ENCODE measurements around the gene C1QTNF8.

Gene C1QTNF8

DNA sequence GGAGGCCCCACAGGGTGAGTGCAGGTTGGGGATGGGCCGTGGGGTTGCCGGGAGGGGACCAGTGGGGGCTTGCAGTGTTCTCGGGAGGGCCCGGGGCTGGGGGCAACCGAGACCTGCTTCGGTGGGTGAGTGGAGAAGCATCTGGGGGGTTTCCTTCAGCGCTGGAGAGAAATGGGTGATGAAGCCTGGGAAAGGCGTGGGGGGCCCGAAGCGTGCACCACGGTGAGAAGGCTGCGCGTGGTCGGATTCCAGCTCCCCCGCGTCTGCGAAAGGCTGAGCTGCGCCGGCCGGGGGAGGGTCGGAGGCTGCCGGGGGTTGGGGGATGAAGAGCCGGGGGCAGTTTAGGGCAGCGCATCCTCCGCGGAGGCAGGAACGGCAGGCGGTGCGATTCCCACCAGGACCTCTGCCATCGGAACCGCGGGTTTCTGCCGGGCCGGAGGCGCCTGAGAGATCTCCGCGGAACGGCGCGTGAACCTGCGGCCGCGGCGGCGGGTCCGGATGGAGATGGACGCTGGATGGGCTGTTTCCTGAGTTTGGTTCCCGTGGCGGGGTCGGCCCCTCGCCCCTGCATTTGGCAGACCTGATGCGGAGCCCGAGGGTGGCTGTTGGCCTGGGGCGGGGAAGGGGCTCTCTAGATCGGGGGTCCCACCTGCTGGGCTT, 30.4 kb downstream of the C1QTNF8 start:
- TF ChIP-seq, protein P1, sequence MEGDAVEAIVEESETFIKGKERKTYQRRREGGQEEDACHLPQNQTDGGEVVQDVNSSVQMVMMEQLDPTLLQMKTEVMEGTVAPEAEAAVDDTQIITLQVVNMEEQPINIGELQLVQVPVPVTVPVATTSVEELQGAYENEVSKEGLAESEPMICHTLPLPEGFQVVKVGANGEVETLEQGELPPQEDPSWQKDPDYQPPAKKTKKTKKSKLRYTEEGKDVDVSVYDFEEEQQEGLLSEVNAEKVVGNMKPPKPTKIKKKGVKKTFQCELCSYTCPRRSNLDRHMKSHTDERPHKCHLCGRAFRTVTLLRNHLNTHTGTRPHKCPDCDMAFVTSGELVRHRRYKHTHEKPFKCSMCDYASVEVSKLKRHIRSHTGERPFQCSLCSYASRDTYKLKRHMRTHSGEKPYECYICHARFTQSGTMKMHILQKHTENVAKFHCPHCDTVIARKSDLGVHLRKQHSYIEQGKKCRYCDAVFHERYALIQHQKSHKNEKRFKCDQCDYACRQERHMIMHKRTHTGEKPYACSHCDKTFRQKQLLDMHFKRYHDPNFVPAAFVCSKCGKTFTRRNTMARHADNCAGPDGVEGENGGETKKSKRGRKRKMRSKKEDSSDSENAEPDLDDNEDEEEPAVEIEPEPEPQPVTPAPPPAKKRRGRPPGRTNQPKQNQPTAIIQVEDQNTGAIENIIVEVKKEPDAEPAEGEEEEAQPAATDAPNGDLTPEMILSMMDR (conservative IDR thresholded peaks at IDR 0.05) = no peak
- no peak for TF ChIP-seq ZFX (IDR thresholded peaks at IDR 0.05)
- H3K27ac ChIP-seq = no peak overlapping the region

DNA sequence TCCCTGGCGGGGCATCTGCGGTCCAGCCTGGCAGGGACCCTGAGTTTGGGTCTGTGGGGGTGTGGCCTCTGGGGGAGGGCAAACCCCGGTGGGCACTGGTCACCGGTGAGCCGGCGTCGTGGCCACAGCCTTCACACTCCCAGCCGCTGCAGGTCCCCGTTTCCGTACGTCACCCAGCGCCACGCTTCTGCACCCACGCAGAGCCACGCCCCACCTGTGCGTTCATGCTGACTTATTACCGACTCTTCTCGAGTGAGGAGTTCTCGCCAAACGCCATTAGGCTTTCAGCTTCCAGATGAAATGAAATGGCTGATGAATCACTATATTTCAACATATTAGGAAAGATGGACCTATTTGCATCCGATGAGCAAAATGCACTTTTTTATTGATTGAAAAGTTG, 32.3 kb downstream of the C1QTNF8 start:
- no peak for TF ChIP-seq ZFX (IDR thresholded peaks at IDR 0.05)
- TF ChIP-seq, protein P1 (conservative IDR thresholded peaks at IDR 0.05) = no peak
- no peak overlapping the region for H3K27ac ChIP-seq

DNA sequence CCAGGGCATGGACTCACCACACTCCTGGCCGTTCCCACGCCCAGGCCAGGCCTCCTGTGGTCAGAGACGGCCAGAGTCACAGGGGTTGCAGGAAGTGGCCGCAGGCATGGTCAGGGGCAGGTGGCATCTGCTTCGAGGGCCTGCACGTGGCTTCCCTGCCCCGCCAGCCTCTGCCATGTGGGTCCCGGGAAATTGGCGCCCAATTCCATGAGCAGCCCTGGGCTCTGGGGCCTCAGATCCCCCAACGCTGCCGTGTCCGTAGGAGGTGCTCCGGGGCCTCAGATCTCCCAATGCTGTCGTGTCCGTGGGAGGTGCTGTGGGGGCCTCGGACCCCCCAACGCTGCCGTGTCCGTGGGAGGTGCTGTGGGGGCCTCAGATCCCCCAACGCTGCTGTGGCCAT, 33.1 kb downstream of the C1QTNF8 start:
- no peak overlapping the region for H3K27ac ChIP-seq
- TF ChIP-seq, protein P1 (conservative IDR thresholded peaks at IDR 0.05) = no peak
- TF ChIP-seq ZFX (IDR thresholded peaks at IDR 0.05) = no peak

DNA sequence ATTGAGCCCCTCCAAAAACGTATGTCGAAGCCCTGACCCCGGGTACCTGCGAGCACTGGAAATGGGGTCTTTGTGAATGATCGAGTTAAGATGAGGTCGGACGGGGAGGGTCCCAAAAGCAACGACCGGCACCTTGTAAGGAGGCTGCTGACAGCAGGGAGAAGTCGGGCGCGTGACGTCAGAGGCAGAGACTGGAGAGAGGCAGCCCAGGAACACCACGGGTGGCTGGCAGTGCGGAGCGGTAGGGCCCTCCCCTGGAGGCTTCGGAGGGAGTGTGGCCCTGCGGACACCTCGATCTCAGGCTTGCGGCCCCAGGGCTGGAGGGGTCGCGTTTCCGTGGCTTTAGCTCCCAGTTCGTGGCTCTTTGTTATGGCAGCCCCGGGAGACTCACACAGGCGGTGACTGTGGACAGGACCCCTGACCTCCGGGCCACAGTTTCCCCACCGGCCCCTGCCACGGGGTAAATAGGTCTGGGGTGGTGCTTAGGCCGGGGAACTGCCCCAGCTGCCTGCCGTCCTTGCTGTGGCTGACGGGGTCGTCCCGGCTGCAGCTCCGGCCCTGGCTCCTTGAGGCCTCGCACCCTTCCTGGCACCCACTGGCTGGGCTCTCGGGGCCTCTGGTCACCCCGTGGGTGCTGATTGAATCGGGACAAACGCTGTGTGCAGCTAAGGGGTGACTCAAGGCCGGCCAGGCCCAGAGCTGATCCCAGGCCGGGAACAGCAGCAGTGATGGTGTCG, 34.1 kb downstream of the C1QTNF8 start:
- TF ChIP-seq, protein P1 (conservative IDR thresholded peaks at IDR 0.05) = no peak
- TF ChIP-seq ZFX (IDR thresholded peaks at IDR 0.05) = no peak
- H3K27ac ChIP-seq = no peak overlapping the region

DNA sequence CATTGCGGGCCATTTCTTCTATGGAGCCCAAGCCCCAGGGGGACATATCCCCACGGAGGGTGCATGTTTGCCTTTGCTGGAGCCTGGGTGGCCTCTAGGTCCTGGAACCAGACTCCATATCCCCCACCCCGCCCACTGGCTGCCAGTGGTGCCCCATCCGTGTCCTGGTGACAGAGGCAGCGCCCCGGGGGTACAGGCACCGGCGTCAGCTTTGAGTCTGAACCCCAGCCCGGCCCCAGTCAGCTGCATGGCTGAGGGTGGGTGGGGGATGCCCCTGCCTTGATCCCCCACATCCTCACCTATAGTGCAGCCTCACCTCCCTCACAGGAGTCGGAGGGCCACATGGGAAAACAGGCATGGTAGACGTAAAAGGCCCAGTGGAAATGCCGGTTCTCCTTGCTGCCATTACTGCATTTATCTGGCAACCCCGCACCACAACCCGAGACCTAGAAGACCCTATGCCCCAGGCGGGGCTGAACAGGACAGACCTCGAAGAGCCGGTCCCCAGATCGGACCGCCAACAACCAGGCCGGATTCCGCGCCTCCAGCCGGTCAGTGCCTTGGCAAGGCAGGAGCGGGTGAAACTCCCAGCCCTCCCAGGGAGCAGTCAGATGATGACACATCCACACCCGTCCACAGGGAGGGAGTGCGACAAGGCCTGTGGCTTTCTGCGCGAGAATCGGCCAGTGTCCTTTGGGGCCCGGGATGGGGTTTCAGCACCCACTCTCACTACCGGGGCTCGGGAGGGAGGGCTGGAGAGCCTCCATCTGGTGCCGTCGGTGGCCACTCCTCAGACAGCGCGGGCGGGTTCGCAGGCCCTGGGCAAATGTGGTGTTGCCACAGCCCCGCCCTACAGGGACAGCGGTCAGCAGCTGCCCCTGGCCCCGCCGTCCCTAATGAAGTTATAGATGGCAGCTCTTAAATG, 35.4 kb downstream of the C1QTNF8 start:
- TF ChIP-seq ZFX (IDR thresholded peaks at IDR 0.05) = no peak
- TF ChIP-seq, protein P1 (conservative IDR thresholded peaks at IDR 0.05) = no peak

DNA sequence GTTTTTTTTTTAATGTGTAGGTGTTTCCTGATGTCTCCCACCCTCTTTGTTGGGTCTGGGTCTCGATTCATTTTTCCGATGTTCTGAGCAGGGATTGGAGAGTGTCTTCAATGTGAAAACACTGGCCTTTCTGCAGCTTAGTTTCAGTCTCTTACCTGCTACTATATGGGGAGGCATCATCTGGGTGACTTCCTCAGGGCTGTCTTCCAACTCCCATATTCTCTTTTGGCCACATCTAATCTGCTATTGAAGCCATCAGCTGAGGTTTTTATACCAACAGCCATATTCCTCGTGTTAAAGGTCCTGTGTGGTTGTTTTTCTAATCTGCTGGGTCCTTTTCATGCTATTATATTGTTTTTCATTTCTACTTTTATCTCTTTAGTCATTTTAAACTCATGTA, 36.7 kb downstream of the C1QTNF8 start:
- no peak overlapping the region for H3K27ac ChIP-seq
- no peak for TF ChIP-seq ZFX (IDR thresholded peaks at IDR 0.05)
- TF ChIP-seq, protein P1 (conservative IDR thresholded peaks at IDR 0.05) = no peak

More for the DNA sequence above, 35.4 kb downstream of the C1QTNF8 start:
- no peak overlapping the region for H3K27ac ChIP-seq
